Thyroid gland (tissue), 4 donors: ENCODE measurements around the gene NPTN. TPM values are rescaled to one million over a fixed set of nuclear protein-coding genes. Genes with fewer than 3 reads are reported as not detected.

Experiments
- DNase-seq, 2 donors: peaks; one replicate each; pipeline ENCODE4 v3.0.0-alpha.2; 2019
- H3K27ac ChIP-seq, 3 donors: fragments of 200-600 bp; sonication (generic); 1 replicate in 2 of 3; 2 replicates in 1 of 3; pipeline ENCODE4 v1.5.1; 2016 to 2019; ENCODE audit warnings: mild to moderate bottlenecking in 1 of 3, moderate library complexity in 1 of 3
- H3K27me3 ChIP-seq: fragments of 200-600 bp; sonication (generic); one replicate; pipeline ENCODE4 v1.5.1; 2019
- H3K36me3 ChIP-seq, 2 donors: fragments of 200-600 bp; sonication (generic); one replicate each; pipeline ENCODE4 v1.5.1; 2016 to 2019
- H3K4me1 ChIP-seq, 2 donors: fragments of 200-600 bp; sonication (generic); one replicate each; pipeline ENCODE4 v1.5.1; 2017 to 2019
- H3K4me3 ChIP-seq, 3 donors: fragments of 200-600 bp; sonication (generic); replicated peaks in 1 of 3; 1 replicate in 2 of 3; 2 replicates in 1 of 3; pipeline ENCODE4 v1.5.1; 2016; ENCODE audit warnings: mild to moderate bottlenecking in 1 of 3
- H3K9me3 ChIP-seq: fragments of 200-600 bp; sonication (generic); one replicate; pipeline ENCODE4 v1.5.1; 2017
- CTCF ChIP-seq, 6 experiments: fragments of 200-600 bp in 3 of 6; fragments of 450-650 bp in 3 of 6; sonication (generic) in 3 of 6; IDR thresholded peaks; one replicate each; pipeline ENCODE4 v1.5.1; 2016 to 2019; ENCODE audit warnings: antibody characterized with exemption in 6 of 6, mild to moderate bottlenecking in 2 of 6, inconsistent platforms in 1 of 6, moderate library complexity in 1 of 6
- POLR2A ChIP-seq, 2 donors: fragments of 450-650 bp; IDR thresholded peaks; one replicate each; pipeline ENCODE4 v1.6.1; 2017; ENCODE audit warnings: antibody characterized with exemption in 2 of 2, mild to moderate bottlenecking in 2 of 2, moderate library complexity in 1 of 2
- WGBS, 2 donors: methylation state at CpG; one replicate each; pipeline ENCODE4 v1.1.5; 2017; 5-methylcytosine and 5-hydroxymethylcytosine counted together
- intact Hi-C: fragments of 100-400 bp; cut with DNase I; formaldehyde crosslinking; loops from one replicate; pipeline ENCODE4 v1.15.1; 2023
- total RNA-seq, 4 donors: library from RNA; depleted of rRNA; stranded (reverse); fragments of >200 nt; gene quantifications; one replicate each; pipeline ENCODE4 v1.2.3, GENCODE V29; 2016

Gene NPTN
- total RNA-seq, 4 donors from 2014 or later = 86.7 to 134 (median 124) TPM

GRCh38 chr15:73593304-73594074, 39.7 kb downstream of the NPTN start:
- TF ChIP-seq POLR2A (IDR thresholded peaks at IDR 0.05) (no peak), CTCF (IDR thresholded peaks at IDR 0.05) (no peak)
- Histone ChIP-seq H3K9me3 (no peaks in the 10 kb centered on the region), H3K36me3 (peaks cover 0 to 8% of the 10 kb centered on the region in 2 donors), H3K4me3 (no peak overlapping the region), H3K27me3 (no peaks in the 10 kb centered on the region), H3K27ac (no peak overlapping the region), H3K4me1 (peaks cover 24 to 36% of the 10 kb centered on the region in 2 donors)
- DNase-seq = peak; percentile 44 to 64
- intact Hi-C loops = no loop called here
- WGBS, 2 donors = 45 to 49% methylated on average over 9 of the region's 9 CpGs

GRCh38 chr15:73590263-73590662, 42.9 kb downstream of the NPTN start:
- intact Hi-C loops = no loop called here
- Histone ChIP-seq H3K4me3 (no peak overlapping the region), H3K9me3 (no peaks in the 10 kb centered on the region), H3K27me3 (no peaks in the 10 kb centered on the region), H3K27ac (no peak overlapping the region), H3K36me3 (peaks cover 0 to 23% of the 10 kb centered on the region in 2 donors), H3K4me1 (peaks cover 10 to 14% of the 10 kb centered on the region in 2 donors)
- no peak for DNase-seq
- 93 to 96% methylated on average over 5 of the region's 5 CpGs for WGBS, 2 donors
- TF ChIP-seq CTCF (IDR thresholded peaks at IDR 0.05) = no peak
- TF ChIP-seq POLR2A (IDR thresholded peaks at IDR 0.05) = no peak

- TF ChIP-seq CTCF (IDR thresholded peaks at IDR 0.05) (no peak), POLR2A (IDR thresholded peaks at IDR 0.05) (no peak)
- H3K36me3 ChIP-seq = peaks cover 0 to 23% of the 10 kb centered on the region in 2 donors
- no peaks in the 10 kb centered on the region for H3K9me3 ChIP-seq
- no peak overlapping the region for H3K27ac ChIP-seq
- intact Hi-C loops = no loop called here
- no peak for DNase-seq
- 89 to 95% methylated on average over 1 of the region's 1 CpG for WGBS, 2 donors
- H3K4me3 ChIP-seq = no peak overlapping the region
- no peaks in the 10 kb centered on the region for H3K27me3 ChIP-seq
- peaks cover 7 to 19% of the 10 kb centered on the region in 2 donors for H3K4me1 ChIP-seq
Observed at GRCh38 chr15:73589766-73590165, 43.4 kb downstream of the NPTN start.

- Histone ChIP-seq H3K27ac (no peak overlapping the region), H3K9me3 (no peaks in the 10 kb centered on the region), H3K4me1 (peaks cover 0 to 12% of the 10 kb centered on the region in 2 donors), H3K36me3 (peaks cover 0 to 28% of the 10 kb centered on the region in 2 donors), H3K27me3 (no peaks in the 10 kb centered on the region), H3K4me3 (no peak overlapping the region)
- DNase-seq = no peak
- intact Hi-C loops = no loop called here
- 93 to 97% methylated on average over 5 of the region's 5 CpGs for WGBS, 2 donors
- TF ChIP-seq CTCF (IDR thresholded peaks at IDR 0.05) (no peak), POLR2A (IDR thresholded peaks at IDR 0.05) (no peak)
Observed at GRCh38 chr15:73585871-73586654, 47.1 kb downstream of the NPTN start.
